GM10248 (cell line): ENCODE results near the gene PBX2.

Experiments
- CTCF ChIA-PET: fragments of 300-600 bp; sonication (Branson Sonifier 250); formaldehyde crosslinking; extraction: SDS; loops from one replicate; lab custom pipeline; 2021; ENCODE audit warnings: antibody characterized with exemption; lab: Yijun Ruan, JAX
- POLR2A ChIA-PET: fragments of 350-650 bp; sonication (Branson Sonifier 250); formaldehyde crosslinking; extraction: SDS; loops from one replicate; lab custom pipeline; 2020; ENCODE audit warnings: antibody characterized with exemption; lab: Yijun Ruan, JAX
- DNase-seq: peaks from one replicate; pipeline ENCODE4 v3.0.0; 2012; ENCODE audit errors: extremely low spot score
- TF ChIP-seq, protein P1 (sequence below): IDR thresholded peaks from 2 replicates; pipeline ENCODE4 v1.5.1; 2012; ENCODE audit warnings: mild to moderate bottlenecking, low read depth; ENCODE audit errors: extremely low read depth, missing control alignments, control extremely low read depth

Gene PBX2

DNA sequence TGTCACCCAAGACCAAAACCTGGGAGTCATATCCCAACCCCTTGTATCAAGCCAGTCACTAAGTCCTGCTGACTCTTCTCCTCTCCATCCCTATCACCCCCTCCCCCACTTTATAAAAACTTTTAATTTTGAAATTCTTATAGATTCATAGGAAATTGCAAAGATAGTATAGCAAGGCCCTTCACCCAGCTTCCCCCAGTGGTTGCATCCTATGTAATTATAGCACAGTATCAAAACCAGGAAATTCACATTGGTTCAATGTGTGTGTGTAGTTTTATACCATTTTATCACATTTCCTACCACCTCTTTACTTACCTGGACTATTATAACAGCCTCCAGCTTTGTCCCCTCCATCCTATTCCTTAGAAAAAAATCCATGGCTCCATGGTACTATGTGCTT, 31.9 kb downstream of the PBX2 start:
- ChIA-PET CTCF (interaction anchor here (0.9 kb wide), 2 partner anchors 9 to 70 kb away, joined by 3 read pairs; no protein-coding TSS in a partner anchor), POLR2A (no interaction called here)
- no peak for DNase-seq
- TF ChIP-seq, protein P1, sequence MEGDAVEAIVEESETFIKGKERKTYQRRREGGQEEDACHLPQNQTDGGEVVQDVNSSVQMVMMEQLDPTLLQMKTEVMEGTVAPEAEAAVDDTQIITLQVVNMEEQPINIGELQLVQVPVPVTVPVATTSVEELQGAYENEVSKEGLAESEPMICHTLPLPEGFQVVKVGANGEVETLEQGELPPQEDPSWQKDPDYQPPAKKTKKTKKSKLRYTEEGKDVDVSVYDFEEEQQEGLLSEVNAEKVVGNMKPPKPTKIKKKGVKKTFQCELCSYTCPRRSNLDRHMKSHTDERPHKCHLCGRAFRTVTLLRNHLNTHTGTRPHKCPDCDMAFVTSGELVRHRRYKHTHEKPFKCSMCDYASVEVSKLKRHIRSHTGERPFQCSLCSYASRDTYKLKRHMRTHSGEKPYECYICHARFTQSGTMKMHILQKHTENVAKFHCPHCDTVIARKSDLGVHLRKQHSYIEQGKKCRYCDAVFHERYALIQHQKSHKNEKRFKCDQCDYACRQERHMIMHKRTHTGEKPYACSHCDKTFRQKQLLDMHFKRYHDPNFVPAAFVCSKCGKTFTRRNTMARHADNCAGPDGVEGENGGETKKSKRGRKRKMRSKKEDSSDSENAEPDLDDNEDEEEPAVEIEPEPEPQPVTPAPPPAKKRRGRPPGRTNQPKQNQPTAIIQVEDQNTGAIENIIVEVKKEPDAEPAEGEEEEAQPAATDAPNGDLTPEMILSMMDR: no peak

GRCh38 chr6:32156891-32157290, 33.1 kb downstream of the PBX2 start:
- TF ChIP-seq, protein P1: no peak
- no peak for DNase-seq
- ChIA-PET CTCF (no interaction called here), POLR2A (no interaction called here)

DNA sequence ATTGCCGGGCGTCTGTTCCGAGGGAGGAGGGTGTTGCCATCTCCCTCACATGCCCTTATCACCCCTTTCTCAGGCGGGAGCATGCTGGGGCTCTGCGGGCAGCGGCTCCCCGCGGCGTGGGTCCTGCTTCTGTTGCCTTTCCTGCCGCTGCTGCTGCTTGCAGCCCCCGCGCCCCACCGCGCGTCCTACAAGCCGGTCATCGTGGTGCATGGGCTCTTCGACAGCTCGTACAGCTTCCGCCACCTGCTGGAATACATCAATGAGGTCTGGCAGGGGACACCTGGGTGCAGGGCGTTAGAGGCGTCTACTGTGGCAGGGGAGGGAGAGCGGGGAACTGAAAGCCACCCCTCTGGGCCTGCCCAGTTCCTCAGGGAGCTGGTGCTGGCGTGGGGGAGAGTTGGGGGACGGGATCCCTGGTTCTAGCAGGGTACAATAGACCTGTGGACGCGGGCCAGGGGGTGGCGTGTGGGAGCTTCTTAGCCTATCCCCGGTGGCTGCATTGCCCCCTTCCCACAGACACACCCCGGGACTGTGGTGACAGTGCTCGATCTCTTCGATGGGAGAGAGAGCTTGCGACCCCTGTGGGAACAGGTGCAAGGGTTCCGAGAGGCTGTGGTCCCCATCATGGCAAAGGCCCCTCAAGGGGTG, 35.4 kb downstream of the PBX2 start:
- TF ChIP-seq, protein P1: peak; percentile 78
- ChIA-PET CTCF (interaction anchor here (0.8 to 1.3 kb wide), 5 partner anchors 10 to 107 kb away, joined by 3 to 5 read pairs (median 4); partner anchors contain the start of gene EGFL8), POLR2A (interaction anchor here (0.6 kb wide), 1 partner anchor 21 kb away, joined by 3 read pairs; the partner anchor contains the start of gene AGPAT1)
- DNase-seq: peak; percentile 86

DNA sequence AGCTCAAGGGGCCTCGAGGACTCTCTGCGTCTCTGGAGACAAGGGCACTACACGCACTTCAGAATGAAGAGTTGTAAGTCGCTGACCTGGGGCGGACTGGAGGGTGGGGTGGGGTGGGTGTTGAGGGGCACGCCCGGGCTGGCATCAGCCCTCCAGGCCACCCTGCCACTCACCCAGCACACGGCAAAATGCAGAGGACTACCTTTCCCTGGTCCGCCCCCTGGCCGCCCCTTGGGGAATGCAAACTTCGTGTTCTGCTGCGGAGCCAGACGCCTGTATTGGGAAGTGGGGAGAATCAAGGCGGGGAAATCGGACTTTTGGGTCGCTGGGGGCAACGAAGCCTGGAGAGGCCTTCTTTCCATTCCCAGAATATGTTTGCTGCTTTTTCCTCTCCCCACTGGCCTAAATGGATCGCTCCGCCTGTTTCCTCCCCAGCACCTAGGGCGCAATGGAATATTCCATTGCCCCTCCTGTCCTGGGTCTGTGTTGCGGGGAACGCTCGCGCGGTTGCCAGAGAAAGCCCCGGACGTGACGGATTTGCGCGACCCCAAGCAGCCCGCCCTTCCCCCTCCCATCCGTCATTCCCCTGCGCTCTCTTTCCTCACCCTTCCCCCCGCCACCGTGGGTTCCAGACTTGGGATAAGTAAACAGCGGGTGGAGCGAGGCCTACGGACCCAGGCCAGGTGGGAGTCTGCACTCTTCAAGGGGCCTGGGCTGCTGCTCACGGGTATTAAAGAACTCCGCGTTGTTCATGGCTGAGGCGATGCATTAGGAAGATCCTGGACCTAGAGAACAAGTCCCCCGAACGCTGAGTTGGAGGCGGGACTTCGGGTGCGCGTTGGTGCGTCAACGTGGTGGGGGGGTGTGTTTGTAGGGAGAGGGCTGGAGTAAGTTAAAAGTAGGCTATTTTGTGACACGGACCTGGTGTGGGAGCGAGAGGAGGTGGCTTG, 36.2 kb downstream of the PBX2 start, which contains the start of gene PPT2:
Gene PPT2 (plus strand): TSS at position 578 of the 950 bp plus-strand sequence. CDS start 454 bp downstream, outside the sequence.
- peak; percentile 70 for DNase-seq
- CTCF ChIA-PET: interaction anchor here (0.8 to 2.0 kb wide), 6 partner anchors 11 to 106 kb away, joined by 3 to 7 read pairs (median 4); partner anchors contain the start of gene EGFL8
- POLR2A ChIA-PET: interaction anchor here (0.6 kb wide), 1 partner anchor 22 kb away, joined by 3 read pairs; the partner anchor contains the start of gene AGPAT1
- TF ChIP-seq, protein P1: no peak

GRCh38 chr6:32152769-32153563, 37.0 kb downstream of the PBX2 start:
- CTCF ChIA-PET: interaction anchor here (1.1 to 2.0 kb wide), 2 partner anchors 12 to 35 kb away, joined by 3 to 7 read pairs; no protein-coding TSS in a partner anchor
- no peak for DNase-seq
- POLR2A ChIA-PET: no interaction called here
- TF ChIP-seq, protein P1: no peak
